Thyroid gland (tissue), 4 donors: Measurements from ENCODE around the gene SCFD2. TPM values are rescaled to one million over a fixed set of nuclear protein-coding genes. Genes with fewer than 3 reads are reported as not detected.

Experiments
- DNase-seq, 2 donors: peaks; one replicate each; pipeline ENCODE4 v3.0.0-alpha.2; 2019
- H3K27ac ChIP-seq, 3 donors: fragments of 200-600 bp; sonication (generic); 1 replicate in 2 of 3; 2 replicates in 1 of 3; pipeline ENCODE4 v1.5.1; 2016 to 2019; ENCODE audit warnings: mild to moderate bottlenecking in 1 of 3, moderate library complexity in 1 of 3
- H3K27me3 ChIP-seq: fragments of 200-600 bp; sonication (generic); one replicate; pipeline ENCODE4 v1.5.1; 2019
- H3K36me3 ChIP-seq, 2 donors: fragments of 200-600 bp; sonication (generic); one replicate each; pipeline ENCODE4 v1.5.1; 2016 to 2019
- H3K4me1 ChIP-seq, 2 donors: fragments of 200-600 bp; sonication (generic); one replicate each; pipeline ENCODE4 v1.5.1; 2017 to 2019
- H3K4me3 ChIP-seq, 3 donors: fragments of 200-600 bp; sonication (generic); replicated peaks in 1 of 3; 1 replicate in 2 of 3; 2 replicates in 1 of 3; pipeline ENCODE4 v1.5.1; 2016; ENCODE audit warnings: mild to moderate bottlenecking in 1 of 3
- H3K9me3 ChIP-seq: fragments of 200-600 bp; sonication (generic); one replicate; pipeline ENCODE4 v1.5.1; 2017
- POLR2A ChIP-seq, 2 donors: fragments of 450-650 bp; IDR thresholded peaks; one replicate each; pipeline ENCODE4 v1.6.1; 2017; ENCODE audit warnings: antibody characterized with exemption in 2 of 2, mild to moderate bottlenecking in 2 of 2, moderate library complexity in 1 of 2
- WGBS, 2 donors: methylation state at CpG; one replicate each; pipeline ENCODE4 v1.1.5; 2017; 5-methylcytosine and 5-hydroxymethylcytosine counted together
- intact Hi-C: fragments of 100-400 bp; cut with DNase I; formaldehyde crosslinking; loops from one replicate; pipeline ENCODE4 v1.15.1; 2023
- total RNA-seq, 4 donors: library from RNA; depleted of rRNA; stranded (reverse); fragments of >200 nt; gene quantifications; one replicate each; pipeline ENCODE4 v1.2.3, GENCODE V29; 2016
- TF ChIP-seq, protein P1 (sequence below), 6 experiments: fragments of 200-600 bp in 3 of 6; fragments of 450-650 bp in 3 of 6; sonication (generic) in 3 of 6; IDR thresholded peaks; one replicate each; pipeline ENCODE4 v1.5.1; 2016 to 2019; ENCODE audit warnings: antibody characterized with exemption in 6 of 6, mild to moderate bottlenecking in 2 of 6, inconsistent platforms in 1 of 6, moderate library complexity in 1 of 6

The SCFD2 gene
- total RNA-seq, 4 donors from 2014 or later, result 10.3 to 32.9 (median 28.2) TPM

DNA sequence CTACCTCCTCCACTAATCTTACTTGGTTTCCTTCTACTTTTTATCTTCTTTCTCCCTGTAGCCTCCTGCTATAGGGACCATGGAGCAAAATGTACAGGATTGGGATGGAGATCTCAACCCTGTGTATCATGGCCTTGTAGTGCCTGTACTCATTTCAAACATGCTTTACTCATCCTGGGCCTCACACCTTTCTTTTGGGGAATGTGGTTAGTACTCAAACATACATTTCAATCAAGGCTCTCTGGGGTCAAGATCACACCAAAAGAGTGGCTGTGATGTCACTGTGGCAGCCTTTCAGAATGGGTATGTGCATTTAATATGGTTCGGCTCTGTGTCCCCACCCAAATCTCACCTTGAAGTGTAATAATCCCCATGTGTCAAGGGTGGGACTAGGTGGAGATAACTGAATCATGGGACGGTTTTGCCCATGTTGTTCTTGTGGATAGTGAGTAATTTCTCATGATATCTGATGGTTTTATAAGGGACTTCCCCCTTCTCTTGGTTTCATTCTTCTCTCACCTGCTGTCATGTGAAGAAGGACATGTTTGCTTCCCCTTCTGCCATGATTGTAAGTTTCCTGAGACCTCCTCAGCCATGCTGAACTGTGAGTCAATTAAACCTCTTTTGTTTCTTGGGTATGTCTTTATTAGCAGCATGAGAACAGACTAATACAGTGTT lies 298.6 kb downstream of the SCFD2 start:
- Histone ChIP-seq H3K4me3 (no peak overlapping the region), H3K4me1 (no peaks in the 10 kb centered on the region), H3K27ac (no peak overlapping the region), H3K9me3 (no peaks in the 10 kb centered on the region), H3K27me3 (no peaks in the 10 kb centered on the region), H3K36me3 (no peaks in the 10 kb centered on the region)
- TF ChIP-seq, protein P1, sequence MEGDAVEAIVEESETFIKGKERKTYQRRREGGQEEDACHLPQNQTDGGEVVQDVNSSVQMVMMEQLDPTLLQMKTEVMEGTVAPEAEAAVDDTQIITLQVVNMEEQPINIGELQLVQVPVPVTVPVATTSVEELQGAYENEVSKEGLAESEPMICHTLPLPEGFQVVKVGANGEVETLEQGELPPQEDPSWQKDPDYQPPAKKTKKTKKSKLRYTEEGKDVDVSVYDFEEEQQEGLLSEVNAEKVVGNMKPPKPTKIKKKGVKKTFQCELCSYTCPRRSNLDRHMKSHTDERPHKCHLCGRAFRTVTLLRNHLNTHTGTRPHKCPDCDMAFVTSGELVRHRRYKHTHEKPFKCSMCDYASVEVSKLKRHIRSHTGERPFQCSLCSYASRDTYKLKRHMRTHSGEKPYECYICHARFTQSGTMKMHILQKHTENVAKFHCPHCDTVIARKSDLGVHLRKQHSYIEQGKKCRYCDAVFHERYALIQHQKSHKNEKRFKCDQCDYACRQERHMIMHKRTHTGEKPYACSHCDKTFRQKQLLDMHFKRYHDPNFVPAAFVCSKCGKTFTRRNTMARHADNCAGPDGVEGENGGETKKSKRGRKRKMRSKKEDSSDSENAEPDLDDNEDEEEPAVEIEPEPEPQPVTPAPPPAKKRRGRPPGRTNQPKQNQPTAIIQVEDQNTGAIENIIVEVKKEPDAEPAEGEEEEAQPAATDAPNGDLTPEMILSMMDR (IDR thresholded peaks at IDR 0.05), result no peak
- TF ChIP-seq POLR2A (IDR thresholded peaks at IDR 0.05), result no peak
- DNase-seq, result no peak
- intact Hi-C loops, result no loop called here
- WGBS, 2 donors, result 93 to 95% methylated on average over 2 of the region's 2 CpGs

DNA sequence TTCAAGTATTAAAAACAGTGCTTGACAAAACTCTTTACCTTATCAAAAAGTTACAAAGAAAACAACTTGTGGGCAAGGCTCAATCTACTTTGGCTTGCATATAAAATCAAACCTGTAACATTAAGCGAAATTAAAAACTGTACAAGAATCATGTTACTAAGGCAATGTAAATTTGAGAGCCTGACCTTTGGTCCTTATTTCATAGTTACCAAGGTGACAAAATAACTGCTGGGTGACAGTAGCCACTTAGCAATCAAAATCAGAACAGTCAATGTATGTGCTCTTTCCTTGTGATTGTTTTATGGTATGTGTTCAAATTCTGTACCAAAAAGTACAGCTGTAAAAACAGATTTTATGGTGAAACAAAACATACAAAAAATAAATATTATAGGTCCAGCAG lies 299.7 kb downstream of the SCFD2 start:
- no peaks in the 10 kb centered on the region for H3K9me3 ChIP-seq
- TF ChIP-seq POLR2A (IDR thresholded peaks at IDR 0.05), result no peak
- TF ChIP-seq, protein P1 (IDR thresholded peaks at IDR 0.05), result no peak
- no peak overlapping the region for H3K27ac ChIP-seq
- DNase-seq, result no peak
- no peaks in the 10 kb centered on the region for H3K27me3 ChIP-seq
- H3K36me3 ChIP-seq, result no peaks in the 10 kb centered on the region
- 86 to 92% methylated on average over 1 of the region's 1 CpG for WGBS, 2 donors
- no peaks in the 10 kb centered on the region for H3K4me1 ChIP-seq
- intact Hi-C loops, result no loop called here
- no peak overlapping the region for H3K4me3 ChIP-seq

DNA sequence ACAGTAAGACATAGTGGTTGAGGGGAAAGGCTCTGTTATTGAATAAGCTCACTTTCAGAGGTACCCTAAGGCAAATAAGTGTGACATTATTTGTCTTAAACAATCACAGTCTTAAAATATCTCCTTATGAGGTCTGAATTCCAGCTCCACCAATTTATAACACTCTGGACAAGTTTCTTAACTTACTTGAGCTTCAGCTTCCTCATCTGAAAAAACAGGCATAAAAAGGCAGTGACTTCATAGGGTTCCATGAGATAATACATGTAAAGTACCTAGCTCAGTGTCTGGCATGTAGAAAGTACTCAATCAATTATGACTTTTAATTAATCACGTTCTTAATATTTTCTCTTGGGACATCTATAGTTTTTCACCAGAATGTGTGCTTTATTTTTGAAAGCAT lies 301.3 kb downstream of the SCFD2 start:
- H3K36me3 ChIP-seq, result no peaks in the 10 kb centered on the region
- H3K4me1 ChIP-seq, result no peaks in the 10 kb centered on the region
- TF ChIP-seq POLR2A (IDR thresholded peaks at IDR 0.05), result no peak
- TF ChIP-seq, protein P1 (IDR thresholded peaks at IDR 0.05), result no peak
- no peak overlapping the region for H3K4me3 ChIP-seq
- intact Hi-C loops, result no loop called here
- H3K27me3 ChIP-seq, result no peaks in the 10 kb centered on the region
- no peaks in the 10 kb centered on the region for H3K9me3 ChIP-seq
- no peak overlapping the region for H3K27ac ChIP-seq
- no peak for DNase-seq
- WGBS, 2 donors, result 0 to 38% methylated on average over 1 of the region's 1 CpG

DNA sequence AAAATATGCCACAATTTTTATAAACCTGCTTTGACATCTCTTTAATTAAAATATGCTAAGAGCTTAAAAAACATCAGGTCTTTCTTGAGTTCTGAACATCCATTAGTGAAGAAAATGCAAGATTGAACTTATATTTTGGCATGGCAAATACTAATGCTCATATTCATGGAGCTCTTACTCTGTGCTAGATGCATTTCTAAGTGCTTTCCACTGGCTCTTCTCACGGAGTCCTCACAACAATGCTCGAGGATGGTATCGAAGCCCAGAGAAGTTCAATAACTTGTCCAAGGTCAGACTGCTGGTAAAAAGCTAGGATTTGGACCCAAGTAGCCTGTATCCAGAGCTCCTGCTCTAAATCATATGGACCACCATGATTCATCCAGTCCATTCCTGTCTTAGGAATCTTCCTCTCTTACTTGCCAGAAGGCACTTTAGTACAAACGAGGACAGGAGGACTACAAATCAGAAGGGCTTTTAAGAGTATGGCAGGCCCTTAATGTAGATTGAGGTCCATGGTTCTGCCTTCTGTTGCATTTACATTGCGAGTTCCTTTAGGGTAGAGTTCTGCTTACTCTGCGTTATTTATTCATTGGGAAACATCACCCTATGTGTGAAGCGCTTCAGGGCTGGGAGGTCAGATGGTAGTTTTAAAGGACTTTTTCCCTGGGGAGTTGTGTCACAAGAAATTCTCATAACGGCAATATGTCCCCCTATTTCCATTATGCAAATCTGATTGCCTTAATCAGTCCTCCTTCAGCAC lies 304.6 kb downstream of the SCFD2 start:
- no peak for DNase-seq
- WGBS, 2 donors, result 92% methylated on average over 8 of the region's 8 CpGs
- no peak overlapping the region for H3K27ac ChIP-seq
- intact Hi-C loops, result no loop called here
- H3K4me3 ChIP-seq, result no peak overlapping the region
- TF ChIP-seq POLR2A (IDR thresholded peaks at IDR 0.05), result no peak
- TF ChIP-seq, protein P1 (IDR thresholded peaks at IDR 0.05), result no peak
- H3K36me3 ChIP-seq, result no peaks in the 10 kb centered on the region
- H3K4me1 ChIP-seq, result no peaks in the 10 kb centered on the region
- no peaks in the 10 kb centered on the region for H3K9me3 ChIP-seq
- no peaks in the 10 kb centered on the region for H3K27me3 ChIP-seq

DNA sequence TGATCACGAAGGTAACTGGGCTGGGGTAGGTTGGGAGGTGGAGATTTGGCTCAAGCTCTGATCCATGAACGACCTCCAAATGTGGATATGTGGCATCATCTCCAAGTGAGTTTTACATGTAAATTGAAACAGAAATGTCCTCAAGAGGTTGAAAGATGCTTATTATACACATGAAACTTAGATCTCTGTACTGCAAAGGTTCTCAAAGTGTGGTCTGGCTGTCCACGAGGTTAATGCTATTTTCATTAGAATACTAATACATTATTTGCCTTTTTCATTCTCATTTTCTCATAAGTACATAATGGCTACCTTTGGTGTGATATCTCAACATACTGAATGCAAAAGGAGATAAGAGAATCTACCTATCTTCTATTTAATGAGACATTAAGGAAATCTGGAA lies 305.6 kb downstream of the SCFD2 start:
- Histone ChIP-seq H3K9me3 (no peaks in the 10 kb centered on the region), H3K27me3 (no peaks in the 10 kb centered on the region), H3K36me3 (no peaks in the 10 kb centered on the region), H3K27ac (no peak overlapping the region), H3K4me3 (no peak overlapping the region), H3K4me1 (no peaks in the 10 kb centered on the region)
- intact Hi-C loops, result no loop called here
- 72 to 75% methylated on average over 3 of the region's 3 CpGs for WGBS, 2 donors
- DNase-seq, result no peak
- TF ChIP-seq, protein P1 (IDR thresholded peaks at IDR 0.05), result no peak
- no peak for TF ChIP-seq POLR2A (IDR thresholded peaks at IDR 0.05)
